HG03460 (cell line): ENCODE measurements around the gene UBE2D4.
"Not testable (repeated sequence)": the region's sequence is repeated elsewhere in the genome, so short reads cannot be mapped to it uniquely, and the experiment has no call there.

ENCODE experiments used
- ATAC-seq: cut with Tn5 transposase; IDR thresholded peaks from one replicate; pipeline ENCODE4 v1.9.1; 2021; ENCODE audit not compliant: unreplicated experiment

The UBE2D4 gene

GRCh38 chr7:43925984-43926797 is at the start of gene UBE2D4:
Gene UBE2D4 (plus strand): TSS chr7:43926436. CDS start chr7:43926533, 97 bp downstream.
- ATAC-seq: peak; percentile 87

- no peak for ATAC-seq
Observed at GRCh38 chr7:43876976-43877745, 49.1 kb upstream of the UBE2D4 start.

- no peak for ATAC-seq
Observed at GRCh38 chr7:43877968-43878864, 48.0 kb upstream of the UBE2D4 start.

GRCh38 chr7:43878867-43879266 is 47.4 kb upstream of the UBE2D4 start:
- no peak for ATAC-seq

GRCh38 chr7:43879477-43879876 is 46.8 kb upstream of the UBE2D4 start:
- ATAC-seq: no peak

GRCh38 chr7:43880596-43880995 is 45.6 kb upstream of the UBE2D4 start:
- ATAC-seq: no peak

GRCh38 chr7:43884209-43884608 is 42.0 kb upstream of the UBE2D4 start:
- no peak for ATAC-seq

GRCh38 chr7:43884617-43885016 is 41.6 kb upstream of the UBE2D4 start:
- ATAC-seq: no peak

GRCh38 chr7:43888993-43889945 is 37.0 kb upstream of the UBE2D4 start:
- ATAC-seq: no peak

- ATAC-seq: no peak
Observed at GRCh38 chr7:43890468-43890867, 35.8 kb upstream of the UBE2D4 start.

GRCh38 chr7:43891069-43891955 is 34.9 kb upstream of the UBE2D4 start:
- no peak for ATAC-seq

- ATAC-seq: no peak
Observed at GRCh38 chr7:43895847-43896415, 30.3 kb upstream of the UBE2D4 start.

GRCh38 chr7:43898571-43898970 is 27.7 kb upstream of the UBE2D4 start:
- ATAC-seq: not testable (repeated sequence)

GRCh38 chr7:43902542-43903054 is 23.6 kb upstream of the UBE2D4 start:
- no peak for ATAC-seq

GRCh38 chr7:43904533-43905208 is 21.6 kb upstream of the UBE2D4 start:
- ATAC-seq: no peak

- ATAC-seq: no peak
Observed at GRCh38 chr7:43905209-43905946, 20.9 kb upstream of the UBE2D4 start.

- peak; percentile 38 for ATAC-seq
Observed at GRCh38 chr7:43905956-43906330, 20.3 kb upstream of the UBE2D4 start.
